ENCODE results near the gene PDLIM1. TPM values are rescaled to one million over a fixed set of nuclear protein-coding genes. Genes with fewer than 3 reads are reported as not detected.

Gene PDLIM1
- total and polyA plus RNA-seq, 2 experiments from 2014 or later = 111 to 233 TPM

- Mint-ChIP-seq H3K4me3 (no peak overlapping the region), H3K4me1 (peaks cover 4% of the 10 kb centered on the region; the same call in 2 of the 3 replicates), H3K27me3 (ENCODE audit: insufficient read depth, low read depth, poor library complexity) (peaks cover 7% of the 10 kb centered on the region), H3K36me3 (ENCODE audit: low read depth) (no peaks in the 10 kb centered on the region), H3K9me3 (no peaks in the 10 kb centered on the region; the same call in 2 of the 3 replicates), H3K27ac (no peak overlapping the region)
- Histone ChIP-seq H3F3A (replicated peaks; ENCODE audit: low read depth) (no peaks in the 10 kb centered on the region), H3K79me2 (replicated peaks; ENCODE audit: insufficient read depth) (no peaks in the 10 kb centered on the region), H3K27ac (ENCODE audit: low read depth) (no peak overlapping the region), H3K27me3 (ENCODE audit: insufficient read depth) (no peaks in the 10 kb centered on the region), H3K4me1 (ENCODE audit: insufficient read depth) (no peaks in the 10 kb centered on the region; the same call in 1 of the 2 replicates), H3K9me2 (ENCODE audit: insufficient read depth) (peaks cover 12% of the 10 kb centered on the region), H3K4me2 (no peak overlapping the region), H4K20me1 (replicated peaks; ENCODE audit: insufficient read depth) (no peaks in the 10 kb centered on the region), H2AFZ (no peak overlapping the region), H3K36me3 (ENCODE audit: insufficient read depth) (no peaks in the 10 kb centered on the region), H3K4me3 (no peak overlapping the region)
- no peak for TF ChIP-seq ETS1 (IDR thresholded peaks at IDR 0.05)
- no peak for TF ChIP-seq EZH2 (IDR thresholded peaks at IDR 0.05; ENCODE audit: low read depth, unreplicated experiment)
- no peak for TF ChIP-seq REST (IDR thresholded peaks at IDR 0.05; ENCODE audit: unreplicated experiment)
- TF ChIP-seq CTCF (conservative IDR thresholded peaks at IDR 0.05; ENCODE audit: low read depth in 2 of 2) = no peak
- TF ChIP-seq ZNF114 (CRISPR knock-in tag; IDR thresholded peaks at IDR 0.05) = no peak
- no peak for TF ChIP-seq NANOG (IDR thresholded peaks at IDR 0.05; ENCODE audit: borderline replicate concordance)
- no peak for TF ChIP-seq ZNF462 (CRISPR knock-in tag; IDR thresholded peaks at IDR 0.05)
- no peak for TF ChIP-seq CREB1 (CRISPR knock-in tag; IDR thresholded peaks at IDR 0.05; ENCODE audit: low read depth)
- ATAC-seq (no peak), DNase-seq (ENCODE audit: low spot score) (no peak)
Observed at GRCh38 chr10:95188593-95188992, 102.2 kb downstream of the PDLIM1 start.
